ENCODE measurements around the gene HSBP1L1. TPM values are rescaled to one million over a fixed set of nuclear protein-coding genes. Genes with fewer than 3 reads are reported as not detected.

The HSBP1L1 gene
- total RNA-seq, 1 experiment from 2014 or later = 41.4 TPM

GRCh38 chr18:79922971-79923411, 41.5 kb upstream of the HSBP1L1 start:
- TF ChIP-seq CTCF (IDR thresholded peaks at IDR 0.05 in 2 of 3, conservative IDR thresholded peaks at IDR 0.05 in 1 of 3; ENCODE audit: borderline replicate concordance in 1 of 3, insufficient read depth in 1 of 3, low read depth in 2 of 3, low read length in 2 of 3) = no peak
- H3K4me3 ChIP-seq (replicated peaks in 1 of 2; ENCODE audit: low read depth in 1 of 2, low read length in 2 of 2) = no peak overlapping the region
- DNase-seq (ENCODE audit: low read depth, low spot score) = no peak
- H3K9me2 ChIP-seq (ENCODE audit: insufficient read depth) = no peaks in the 10 kb centered on the region
- no peak overlapping the region for H3K9ac ChIP-seq (ENCODE audit: low read length)
- ChIA-PET POLR2A (no interaction called here), RAD21 (ENCODE audit: low non-redundant PET in 1 of 2, low total read pairs in 2 of 2, uncharacterized antibody in 2 of 2, unreplicated experiment in 2 of 2) (no interaction called here), CTCF (no interaction called here)
- H4K20me1 ChIP-seq (ENCODE audit: insufficient read depth) = no peaks in the 10 kb centered on the region
- no peaks in the 10 kb centered on the region for H3K9me3 ChIP-seq (ENCODE audit: control insufficient read depth in 1 of 2, insufficient read depth in 1 of 2, low read depth in 1 of 2, low read length in 2 of 2)
- H3K27me3 ChIP-seq (ENCODE audit: insufficient read depth, low read length) = no peaks in the 10 kb centered on the region
- H3K27ac ChIP-seq (ENCODE audit: low read depth, low read length) = no peak overlapping the region
- no peak overlapping the region for H3K4me2 ChIP-seq (ENCODE audit: low read length)
- intact Hi-C loops (cut with micrococcal nuclease) = no loop called here
- no peaks in the 10 kb centered on the region for H3K4me1 ChIP-seq (ENCODE audit: control insufficient read depth in 1 of 2, insufficient read depth in 2 of 2, low read length in 2 of 2)
- no peak overlapping the region for H2AFZ ChIP-seq (ENCODE audit: low read depth, low read length, poor library complexity, severe bottlenecking)
- ATAC-seq = no peak
- no TSS peak for BruUV-seq (replicated peaks)
- peaks cover 56% of the 10 kb centered on the region for H3K79me2 ChIP-seq (ENCODE audit: insufficient read depth, low read length)
- H3K36me3 ChIP-seq (ENCODE audit: control insufficient read depth in 1 of 2, insufficient read depth in 2 of 2, low read length in 2 of 2) = peaks cover 0 to 13% of the 10 kb centered on the region in 2 experiments; a peak in 2 of 4 replicates

GRCh38 chr18:79923896-79924585, 40.4 kb upstream of the HSBP1L1 start:
- H4K20me1 ChIP-seq (ENCODE audit: insufficient read depth) = no peaks in the 10 kb centered on the region
- peaks cover 57% of the 10 kb centered on the region for H3K79me2 ChIP-seq (ENCODE audit: insufficient read depth, low read length)
- H3K36me3 ChIP-seq (ENCODE audit: control insufficient read depth in 1 of 2, insufficient read depth in 2 of 2, low read length in 2 of 2) = peaks cover 0 to 6% of the 10 kb centered on the region in 2 experiments; a peak in 2 of 4 replicates
- H3K4me3 ChIP-seq (replicated peaks in 1 of 2; ENCODE audit: low read depth in 1 of 2, low read length in 2 of 2) = no peak overlapping the region
- ATAC-seq = no peak
- no peak overlapping the region for H3K27ac ChIP-seq (ENCODE audit: low read depth, low read length)
- no peaks in the 10 kb centered on the region for H3K4me1 ChIP-seq (ENCODE audit: control insufficient read depth in 1 of 2, insufficient read depth in 2 of 2, low read length in 2 of 2)
- H3K27me3 ChIP-seq (ENCODE audit: insufficient read depth, low read length) = no peaks in the 10 kb centered on the region
- RAD21 ChIA-PET (ENCODE audit: low non-redundant PET in 1 of 2, low total read pairs in 2 of 2, uncharacterized antibody in 2 of 2, unreplicated experiment in 2 of 2) = no interaction called here
- no peak overlapping the region for H3K4me2 ChIP-seq (ENCODE audit: low read length)
- CTCF ChIA-PET = no interaction called here
- no TSS peak for BruUV-seq (replicated peaks)
- intact Hi-C loops (cut with micrococcal nuclease) = no loop called here
- H3K9me3 ChIP-seq (ENCODE audit: control insufficient read depth in 1 of 2, insufficient read depth in 1 of 2, low read depth in 1 of 2, low read length in 2 of 2) = peaks cover under 1 to 7% of the 10 kb centered on the region in 2 experiments; a peak in 2 of 4 replicates
- POLR2A ChIA-PET = no interaction called here
- no peak for DNase-seq (ENCODE audit: low read depth, low spot score)
- H3K9me2 ChIP-seq (ENCODE audit: insufficient read depth) = no peaks in the 10 kb centered on the region
- no peak overlapping the region for H3K9ac ChIP-seq (ENCODE audit: low read length)
- no peak overlapping the region for H2AFZ ChIP-seq (ENCODE audit: low read depth, low read length, poor library complexity, severe bottlenecking)
- TF ChIP-seq ELF1 (IDR thresholded peaks at IDR 0.05; ENCODE audit: borderline replicate concordance, low read depth) = no peak
- TF ChIP-seq POLR2A (IDR thresholded peaks at IDR 0.05; ENCODE audit: borderline replicate concordance, extremely low read depth, insufficient read depth, insufficient read length) = no peak
- no peak for TF ChIP-seq REST (IDR thresholded peaks at IDR 0.05; ENCODE audit: low read depth)
- no peak for TF ChIP-seq CTCF (IDR thresholded peaks at IDR 0.05 in 2 of 3, conservative IDR thresholded peaks at IDR 0.05 in 1 of 3; ENCODE audit: borderline replicate concordance in 1 of 3, insufficient read depth in 1 of 3, low read depth in 2 of 3, low read length in 2 of 3)
- no peak for TF ChIP-seq EZH2phosphoT487 (IDR thresholded peaks at IDR 0.05; ENCODE audit: borderline replicate concordance)
- no peak for TF ChIP-seq POLR2AphosphoS5 (IDR thresholded peaks at IDR 0.05; ENCODE audit: low read depth, low read length)
- TF ChIP-seq YY1 (IDR thresholded peaks at IDR 0.05; ENCODE audit: extremely low read depth, insufficient replicate concordance, low read depth, low read length) = no peak
- no peak for TF ChIP-seq RAD21 (IDR thresholded peaks at IDR 0.05; ENCODE audit: low read depth)
- TF ChIP-seq CEBPB (IDR thresholded peaks at IDR 0.05; ENCODE audit: low read depth) = no peak
- no peak for TF ChIP-seq ATF3 (IDR thresholded peaks at IDR 0.05)
